Muscle of leg (tissue), 16 donors: Measurements from ENCODE around the gene ABRACL. TPM values are rescaled to one million over a fixed set of nuclear protein-coding genes. Genes with fewer than 3 reads are reported as not detected.

Experiments used
- DNase-seq: peaks from one replicate; pipeline ENCODE4 v3.0.0; 2013
- H3K27ac ChIP-seq: one replicate; pipeline ENCODE4 v1.5.1; 2013; ENCODE audit warnings: mild to moderate bottlenecking, low read length, control low read depth
- H3K27me3 ChIP-seq: one replicate; pipeline ENCODE4 v1.6.1; 2013; ENCODE audit warnings: low read length; ENCODE audit not compliant: control insufficient read depth, insufficient read depth
- H3K36me3 ChIP-seq: one replicate; pipeline ENCODE4 v1.6.1; 2013; ENCODE audit warnings: low read length; ENCODE audit not compliant: control insufficient read depth, insufficient read depth
- H3K4me1 ChIP-seq: one replicate; pipeline ENCODE4 v1.6.1; 2013; ENCODE audit warnings: low read length; ENCODE audit not compliant: control insufficient read depth, insufficient read depth
- H3K4me3 ChIP-seq: one replicate; pipeline ENCODE4 v1.5.1; 2013; ENCODE audit warnings: low read length, control low read depth
- H3K9me3 ChIP-seq: replicated peaks from 2 replicates; pipeline ENCODE4 v1.6.1; 2013; ENCODE audit warnings: low read depth, low read length; ENCODE audit not compliant: control insufficient read depth
- WGBS: methylation state at CpG from one replicate; pipeline ENCODE4 v1.1.5; 2013; ENCODE audit warnings: missing lambda C conversion rate; ENCODE audit not compliant: insufficient coverage; 5-methylcytosine and 5-hydroxymethylcytosine counted together
- long read RNA-seq, 11 donors: transcript quantifications; one replicate each; lab custom pipeline, GENCODE V29; 2026
- polyA plus RNA-seq, 8 donors: library from polyadenylated mRNA; unstranded; fragments of 120-200 nt; gene quantifications; one replicate each; pipeline versions ENCODE4 v1.2.1 to v1.2.3, GENCODE V29; 2013; ENCODE audit warnings: inconsistent platforms in 1 of 8, low replicate concordance in 1 of 8; ENCODE audit not compliant: insufficient read length in 8 of 8, insufficient read depth in 1 of 8
- total RNA-seq: library from RNA; stranded (reverse); fragments of 120-200 nt; gene quantifications from one replicate; pipeline ENCODE4 v1.2.4, GENCODE V29; 2013

The ABRACL gene, protein sequence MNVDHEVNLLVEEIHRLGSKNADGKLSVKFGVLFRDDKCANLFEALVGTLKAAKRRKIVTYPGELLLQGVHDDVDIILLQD
- total RNA-seq (14.8 TPM), polyA plus RNA-seq (10 to 100 TPM; 15.7 to 32.7 (median 20.0) TPM)
- long read RNA-seq, donor 1, partial matches to known transcripts, result 0 of 2 reads
- long read RNA-seq, donor 1, other reads (novel, unspliced or antisense), result 0 of 2 reads
- long read RNA-seq, donor 2, partial matches to known transcripts, result 0 of 3 reads
- long read RNA-seq, donor 2, other reads (novel, unspliced or antisense), result 0 of 3 reads
- long read RNA-seq, donor 3, partial matches to known transcripts, result 0 of 3 reads
- long read RNA-seq, donor 3, other reads (novel, unspliced or antisense), result 0 of 3 reads
- long read RNA-seq, donor 4, transcript ABRACL-201 (3 exons, 845 nt), result major isoform, 10 of 10 reads
- long read RNA-seq, donor 4, partial matches to known transcripts, result 0 of 10 reads
- long read RNA-seq, donor 4, other reads (novel, unspliced or antisense), result 0 of 10 reads
- long read RNA-seq, donor 5, transcript ABRACL-201 (3 exons, 845 nt), result major isoform, 15 of 20 reads
- long read RNA-seq, donor 5, partial matches to known transcripts, result 5 of 20 reads
- long read RNA-seq, donor 5, other reads (novel, unspliced or antisense), result 0 of 20 reads
- long read RNA-seq, donor 6, transcript ABRACL-201 (3 exons, 845 nt), result major isoform, 34 of 34 reads
- long read RNA-seq, donor 6, partial matches to known transcripts, result 0 of 34 reads
- long read RNA-seq, donor 6, other reads (novel, unspliced or antisense), result 0 of 34 reads
- long read RNA-seq, donor 7, transcript ABRACL-201 (3 exons, 845 nt), result major isoform, 20 of 20 reads
- long read RNA-seq, donor 7, partial matches to known transcripts, result 0 of 20 reads
- long read RNA-seq, donor 7, other reads (novel, unspliced or antisense), result 0 of 20 reads
- long read RNA-seq, donor 8, transcript ABRACL-201 (3 exons, 845 nt), result major isoform, 13 of 13 reads
- long read RNA-seq, donor 8, partial matches to known transcripts, result 0 of 13 reads
- long read RNA-seq, donor 8, other reads (novel, unspliced or antisense), result 0 of 13 reads
- long read RNA-seq, donor 9, transcript ABRACL-201 (3 exons, 845 nt), result major isoform, 23 of 23 reads
- long read RNA-seq, donor 9, partial matches to known transcripts, result 0 of 23 reads
- long read RNA-seq, donor 9, other reads (novel, unspliced or antisense), result 0 of 23 reads
- long read RNA-seq, donor 10, transcript ABRACL-201 (3 exons, 845 nt), result major isoform, 17 of 17 reads
- long read RNA-seq, donor 10, partial matches to known transcripts, result 0 of 17 reads
- long read RNA-seq, donor 10, other reads (novel, unspliced or antisense), result 0 of 17 reads
- long read RNA-seq, donor 11, transcript ABRACL-201 (3 exons, 845 nt), result major isoform, 13 of 13 reads
- long read RNA-seq, donor 11, partial matches to known transcripts, result 0 of 13 reads
- long read RNA-seq, donor 11, other reads (novel, unspliced or antisense), result 0 of 13 reads

DNA sequence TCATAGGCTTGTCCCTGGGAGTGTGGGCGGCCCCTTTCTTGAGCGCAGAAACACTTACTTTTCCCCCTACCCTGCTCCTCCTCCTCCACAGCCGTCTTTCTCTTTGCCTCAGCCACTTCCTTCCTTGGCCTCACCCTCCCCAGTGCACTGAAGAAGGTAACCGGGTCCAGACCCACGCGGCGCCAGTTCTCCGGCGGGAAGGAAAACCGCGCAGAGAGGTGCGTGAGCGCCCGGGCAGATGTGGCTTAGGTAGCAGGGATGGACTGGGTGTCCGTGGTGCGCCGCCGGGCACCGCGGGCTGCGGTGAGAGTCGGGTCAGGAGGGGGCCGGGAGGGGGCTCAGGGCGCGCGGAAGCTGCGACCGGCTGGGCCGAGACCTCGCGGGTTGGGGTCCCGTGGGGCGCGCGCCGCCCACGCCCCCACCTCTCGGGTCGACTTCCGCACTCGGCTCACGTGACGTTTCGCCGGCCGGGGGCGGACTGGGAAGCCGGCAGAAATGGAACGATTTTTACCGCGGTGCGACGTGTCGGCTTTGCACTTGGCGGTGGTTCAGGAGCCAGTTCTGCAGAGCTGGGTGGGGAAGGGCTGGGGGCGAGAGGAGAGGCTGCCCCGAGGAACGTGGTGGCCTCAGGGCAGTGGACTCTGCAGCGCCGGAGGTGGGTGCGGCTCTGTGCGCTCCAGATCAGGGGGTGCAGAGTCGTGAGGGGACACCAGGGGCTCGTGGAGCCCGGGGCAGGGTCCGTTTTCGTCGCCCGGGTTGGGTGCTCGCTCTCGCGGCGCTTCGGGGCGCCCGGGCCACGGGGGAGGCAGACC, at the start of gene ABRACL:
Gene ABRACL, plus strand, starts transcription at position 88 of the 812 bp plus-strand sequence. CDS start 5,416 bp downstream, outside the sequence.
- Histone ChIP-seq H3K4me3 (peak within 1 kb of the TSS; percentile 92), H3K9me3 (no peaks in the 10 kb centered on the region), H3K27ac (peak within 1 kb of the TSS; percentile 83), H3K4me1 (peaks cover 9% of the 10 kb centered on the region), H3K27me3 (no peaks in the 10 kb centered on the region), H3K36me3 (peaks cover 3% of the 10 kb centered on the region)
- under 1% methylated on average over 75 of the region's 77 CpGs for WGBS
- peak; percentile 76 for DNase-seq

DNA sequence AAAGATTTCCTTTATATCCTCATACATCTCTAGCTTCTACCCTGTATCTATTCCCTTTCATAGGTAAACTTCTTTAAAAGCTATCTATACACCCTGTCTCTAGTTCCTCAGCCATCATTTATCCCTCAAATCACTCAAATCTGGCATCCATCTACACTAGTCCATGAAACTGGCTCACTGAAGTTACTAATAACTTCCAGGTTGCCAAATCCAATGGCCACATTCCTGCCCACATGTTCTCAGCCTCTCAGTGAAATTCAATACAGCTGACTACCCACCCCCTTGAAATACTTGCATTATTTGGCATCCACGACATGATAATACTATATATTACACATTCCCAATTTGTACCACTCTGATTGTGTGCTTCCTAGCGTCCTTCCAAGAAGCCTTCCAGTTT, 49.2 kb upstream of the ABRACL start:
- DNase-seq, result no peak
- no peak overlapping the region for H3K27ac ChIP-seq
- no peaks in the 10 kb centered on the region for H3K4me1 ChIP-seq
- H3K27me3 ChIP-seq, result no peaks in the 10 kb centered on the region
- WGBS, result 42% methylated on average over 2 of the region's 2 CpGs
- no peaks in the 10 kb centered on the region for H3K9me3 ChIP-seq
- no peak overlapping the region for H3K4me3 ChIP-seq
- H3K36me3 ChIP-seq, result no peaks in the 10 kb centered on the region

DNA sequence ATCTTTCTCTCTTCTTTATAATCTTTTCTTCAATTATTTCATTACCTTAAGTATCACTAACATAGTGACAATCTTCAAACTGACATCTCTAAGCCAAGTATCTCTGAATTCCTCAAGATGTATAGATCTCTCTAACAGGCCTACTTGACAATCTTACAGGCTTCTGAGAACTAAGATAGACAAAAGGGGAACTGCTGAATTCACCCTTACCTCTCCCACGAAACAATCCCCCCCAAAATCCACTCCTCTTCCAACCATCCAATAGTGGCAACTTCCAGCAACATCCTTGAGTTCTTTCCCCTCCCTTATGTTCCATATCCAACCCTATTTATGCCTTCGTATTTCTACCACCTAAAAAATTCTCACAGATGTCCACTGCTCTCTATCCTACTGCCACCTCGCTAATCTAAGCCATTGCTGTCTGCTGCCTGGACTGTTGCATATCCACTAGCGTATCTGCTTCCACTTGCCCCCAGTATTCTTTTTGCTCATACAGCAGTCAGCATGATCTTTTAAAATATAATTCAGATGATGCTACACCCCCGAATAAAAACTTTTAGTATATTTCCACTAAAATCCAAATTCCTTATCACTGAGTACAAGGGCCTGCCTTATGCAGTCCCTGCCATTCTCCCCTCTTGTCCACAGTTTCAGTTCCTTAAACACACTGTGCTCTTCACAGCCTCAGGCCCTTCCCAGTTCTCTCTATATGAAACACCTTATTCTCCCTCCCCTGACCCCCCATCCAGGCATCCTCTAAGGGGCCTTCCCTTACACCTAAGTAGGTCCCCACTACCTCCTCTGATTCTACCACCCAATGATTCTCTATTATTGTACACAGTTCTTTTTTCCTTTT, 48.5 kb upstream of the ABRACL start:
- Histone ChIP-seq H3K27me3 (no peaks in the 10 kb centered on the region), H3K9me3 (no peaks in the 10 kb centered on the region), H3K4me3 (no peak overlapping the region), H3K27ac (no peak overlapping the region), H3K36me3 (no peaks in the 10 kb centered on the region), H3K4me1 (no peaks in the 10 kb centered on the region)
- 79% methylated on average over 5 of the region's 5 CpGs for WGBS
- no peak for DNase-seq

DNA sequence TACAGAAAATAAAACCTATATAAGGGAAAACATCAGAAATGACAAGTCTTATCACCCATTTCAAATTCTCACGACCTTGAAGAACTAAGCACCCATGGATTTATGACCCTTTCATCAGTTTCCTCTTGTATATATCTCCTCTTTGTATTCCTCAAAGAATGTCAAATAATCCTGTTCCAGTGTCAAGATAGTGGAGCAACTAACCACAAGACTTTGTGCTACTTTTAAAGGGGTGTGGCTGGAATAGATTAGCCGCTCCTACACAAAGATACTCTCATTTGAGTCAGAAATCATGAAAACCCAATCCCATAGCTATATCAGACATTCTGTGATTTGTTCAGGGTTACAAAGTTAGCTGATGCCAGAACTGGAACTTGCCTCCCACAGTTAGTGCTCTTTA, 47.1 kb upstream of the ABRACL start:
- no peak overlapping the region for H3K27ac ChIP-seq
- H3K4me1 ChIP-seq, result peaks cover 4% of the 10 kb centered on the region
- no peaks in the 10 kb centered on the region for H3K36me3 ChIP-seq
- no peak for DNase-seq
- H3K4me3 ChIP-seq, result no peak overlapping the region
- no peaks in the 10 kb centered on the region for H3K27me3 ChIP-seq
- WGBS, result no CpG with 5 or more reads among the region's 2 CpGs
- H3K9me3 ChIP-seq, result no peaks in the 10 kb centered on the region

DNA sequence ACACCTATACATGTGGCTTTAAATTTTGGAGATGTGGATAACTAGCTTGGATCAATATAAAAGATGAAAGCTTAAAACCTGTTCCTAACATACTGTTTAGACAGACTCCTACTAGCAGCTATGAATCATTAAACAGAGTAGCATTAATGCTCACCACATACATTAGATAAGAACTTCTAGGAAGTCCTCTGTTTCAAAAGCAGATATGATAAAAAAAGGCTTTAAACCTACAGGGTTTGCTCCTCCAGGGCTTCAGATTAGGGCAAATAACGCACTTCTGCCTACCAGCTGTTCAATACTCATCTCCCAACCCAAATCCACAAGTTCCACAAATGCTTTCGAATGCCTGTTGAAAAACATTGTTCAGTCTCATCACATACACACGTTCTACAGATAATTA, 42.0 kb upstream of the ABRACL start:
- no peaks in the 10 kb centered on the region for H3K36me3 ChIP-seq
- peak; percentile 21 for DNase-seq
- H3K4me3 ChIP-seq, result peak overlapping the region; percentile 90
- no peaks in the 10 kb centered on the region for H3K27me3 ChIP-seq
- H3K9me3 ChIP-seq, result no peaks in the 10 kb centered on the region
- peak overlapping the region; percentile 62 for H3K27ac ChIP-seq
- H3K4me1 ChIP-seq, result peaks cover 8% of the 10 kb centered on the region
- WGBS, result 17% methylated on average over 3 of the region's 3 CpGs

DNA sequence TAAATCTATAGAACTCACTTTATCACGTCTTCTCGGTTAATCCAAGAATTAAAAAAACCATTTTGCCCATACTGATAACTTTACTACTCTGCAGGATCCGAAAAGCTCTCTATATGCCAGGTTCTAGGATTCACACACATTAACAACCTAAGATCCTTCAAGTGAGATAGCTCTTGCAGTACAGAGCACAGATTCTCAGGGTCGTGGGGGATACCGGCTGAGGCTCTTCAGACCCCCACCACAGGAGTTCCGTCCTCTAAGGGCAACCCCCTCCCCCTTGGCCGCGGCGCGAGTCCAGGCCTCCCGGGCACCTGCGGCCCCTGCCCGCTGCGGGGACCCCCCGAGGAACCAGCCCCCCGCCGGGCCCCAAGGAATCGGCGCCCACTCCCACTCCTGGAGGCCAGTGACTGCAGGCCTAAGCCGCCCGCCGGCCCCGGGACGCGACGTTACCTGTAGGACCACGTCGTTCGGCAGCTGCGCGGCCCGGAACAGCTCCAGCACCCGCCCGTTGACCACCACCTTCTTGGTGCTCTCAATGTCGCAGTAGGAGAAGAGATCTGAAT, 41.4 kb upstream of the ABRACL start:
- peak; percentile 33 for DNase-seq
- Histone ChIP-seq H3K9me3 (no peaks in the 10 kb centered on the region), H3K27me3 (no peaks in the 10 kb centered on the region), H3K4me3 (peak overlapping the region; percentile 90), H3K4me1 (peaks cover 8% of the 10 kb centered on the region), H3K27ac (peak overlapping the region; percentile 62), H3K36me3 (no peaks in the 10 kb centered on the region)
- WGBS, result under 1% methylated on average over 34 of the region's 35 CpGs

DNA sequence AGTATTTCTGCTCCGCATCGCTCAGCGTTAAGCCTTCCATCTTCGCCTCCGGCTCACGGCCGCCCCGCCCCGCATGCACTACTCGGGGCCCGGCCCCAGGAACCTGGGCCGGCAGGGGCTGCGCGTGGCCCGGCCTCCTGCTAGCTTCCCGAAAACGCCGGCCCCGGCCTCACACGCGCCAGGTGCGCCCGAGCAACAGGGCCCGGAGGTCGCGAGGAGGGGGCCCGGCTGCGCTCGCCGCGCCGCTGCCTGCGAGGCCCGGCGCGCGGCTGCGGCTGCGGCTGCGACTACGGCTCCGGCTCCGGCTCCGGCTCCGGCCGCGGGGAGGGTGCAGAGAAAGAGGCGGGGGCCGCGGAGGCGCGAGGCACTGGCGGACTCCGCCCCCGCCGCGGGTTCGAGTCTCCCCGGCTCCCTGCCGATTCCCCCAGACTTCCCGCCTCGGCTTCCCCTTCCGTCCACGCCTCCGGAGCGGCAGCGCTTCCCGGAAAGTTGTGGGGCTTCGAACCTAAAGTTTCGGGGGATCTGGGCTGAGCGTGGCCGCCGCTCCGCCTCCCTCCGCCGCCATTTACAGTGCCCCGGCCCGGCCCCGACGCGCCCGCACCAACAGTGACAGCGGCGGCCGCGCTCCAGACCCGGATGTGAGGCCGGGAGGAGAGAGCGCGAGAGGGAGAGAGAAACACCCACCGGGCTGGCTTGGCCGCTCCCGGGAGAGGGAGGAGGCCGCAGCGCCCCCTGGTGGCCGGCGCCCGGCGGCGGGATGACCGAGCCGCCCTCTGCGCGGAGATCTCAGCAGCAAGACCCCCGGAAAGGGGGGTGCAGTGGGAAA, 40.7 kb upstream of the ABRACL start, which contains the start of gene REPS1:
Gene REPS1, minus strand, starts transcription at position 611 of the 826 bp plus-strand sequence. Its CDS starts 571 bp downstream, at position 40.
- peak within 1 kb of the TSS; percentile 94 for H3K27ac ChIP-seq
- no peaks in the 10 kb centered on the region for H3K9me3 ChIP-seq
- peak; percentile 97 for DNase-seq
- H3K36me3 ChIP-seq, result no peaks in the 10 kb centered on the region
- peaks cover 8% of the 10 kb centered on the region for H3K4me1 ChIP-seq
- no peaks in the 10 kb centered on the region for H3K27me3 ChIP-seq
- WGBS, result under 1% methylated on average over 103 of the region's 105 CpGs
- peak within 1 kb of the TSS; percentile 90 for H3K4me3 ChIP-seq
